GM21515 (cell line): ENCODE results near the gene MCHR1.

Experiments used
- ATAC-seq: cut with Tn5 transposase; IDR thresholded peaks from one replicate; pipeline ENCODE4 v1.9.1; 2021; ENCODE audit not compliant: unreplicated experiment

The MCHR1 gene

GRCh38 chr22:40720538-40721256 is 41.4 kb downstream of the MCHR1 start:
- ATAC-seq, result no peak

DNA sequence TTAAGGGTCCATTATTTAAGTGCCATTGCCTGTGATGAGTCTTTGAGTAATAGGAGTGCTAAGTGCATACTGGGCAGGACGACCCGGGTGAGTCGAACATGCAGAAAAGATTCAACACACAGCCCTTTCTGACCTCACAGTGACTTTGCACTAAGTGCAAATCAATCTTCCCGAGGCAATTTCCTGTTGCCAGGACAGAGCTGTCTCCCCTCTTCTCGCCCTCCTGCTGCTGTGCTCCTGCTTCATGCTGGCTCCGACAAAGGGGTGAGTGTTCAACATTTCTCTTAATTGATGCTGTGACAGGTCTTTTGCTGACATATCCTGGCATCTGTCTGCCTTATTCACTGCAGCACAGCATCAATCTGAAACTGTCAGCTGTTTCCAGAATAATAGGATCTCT is 42.0 kb downstream of the MCHR1 start:
- no peak for ATAC-seq

GRCh38 chr22:40723396-40723933 is 44.2 kb downstream of the MCHR1 start:
- no peak for ATAC-seq

GRCh38 chr22:40726514-40726913 is 47.2 kb downstream of the MCHR1 start:
- no peak for ATAC-seq

DNA sequence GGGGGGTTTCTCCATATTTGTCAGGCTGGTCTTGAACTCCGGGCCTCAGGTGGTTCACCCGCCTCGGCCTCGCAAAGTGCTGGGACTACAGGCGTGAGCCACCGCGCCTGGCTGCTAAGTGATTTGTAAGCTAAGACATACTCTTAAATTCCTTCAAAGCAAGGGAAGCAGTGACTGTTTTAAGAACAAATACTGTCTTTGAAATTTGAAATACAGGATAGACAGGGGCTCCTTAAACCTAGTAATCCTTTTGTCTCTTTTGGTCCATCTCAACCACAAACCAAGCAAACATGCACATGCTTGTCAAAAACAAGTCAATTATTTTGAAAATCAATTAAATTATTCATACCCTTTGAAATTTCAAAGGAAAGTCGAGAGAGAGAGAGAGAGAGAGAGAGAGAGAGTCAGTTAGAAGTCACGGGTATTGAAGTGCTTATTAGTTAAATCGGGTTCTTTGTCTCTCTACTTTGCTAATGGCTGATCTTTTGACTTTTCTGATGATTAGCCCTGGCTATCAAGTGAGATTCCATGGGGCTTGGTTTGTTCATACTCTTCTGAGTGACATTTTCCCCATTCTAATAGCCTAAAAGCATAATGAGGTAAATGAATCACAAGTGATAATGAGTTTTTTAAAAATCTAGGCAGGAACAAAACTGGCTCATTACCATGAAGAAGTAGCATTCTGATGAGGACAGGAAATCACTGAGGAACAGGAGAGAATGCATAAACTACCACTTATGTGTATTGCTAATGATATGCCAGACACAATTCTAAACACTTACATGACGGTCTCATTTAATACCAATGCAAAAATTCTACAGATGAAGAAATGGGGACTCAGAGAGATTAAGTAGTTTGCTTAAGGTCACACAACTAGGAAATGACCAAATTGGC is 48.0 kb downstream of the MCHR1 start:
- ATAC-seq, result no peak

- ATAC-seq, result no peak
These were observed 48.8 kb downstream of the MCHR1 start for GRCh38 chr22:40727964-40728615.

DNA sequence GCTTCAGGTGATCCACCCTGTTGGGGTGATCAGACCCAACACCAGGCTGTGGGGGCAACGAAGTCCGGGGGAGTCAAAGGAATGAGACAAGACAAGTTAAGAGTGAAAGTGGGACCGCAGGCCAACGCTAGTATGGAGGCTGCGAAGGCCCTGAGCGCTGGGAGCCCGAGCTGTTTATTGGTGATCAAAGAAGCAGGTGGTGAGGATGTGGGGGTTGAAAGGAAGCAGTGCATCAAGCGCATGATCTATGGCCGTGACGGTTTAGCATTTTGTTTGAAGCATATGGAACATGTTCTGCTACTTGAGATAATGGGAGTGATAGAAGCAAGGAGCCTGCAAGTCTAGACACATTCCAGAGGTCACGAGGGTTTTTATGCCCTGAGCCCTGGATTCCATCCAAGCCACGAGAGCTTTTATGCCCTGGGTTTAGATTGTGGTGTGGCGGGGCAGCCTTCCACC is 49.5 kb downstream of the MCHR1 start:
- ATAC-seq, result no peak

- ATAC-seq, result no peak
These were observed 50.0 kb downstream of the MCHR1 start for GRCh38 chr22:40729284-40729683.
